Measurements from ENCODE around the gene NPIPA8.
"Not testable (repeated sequence)": the region's sequence is repeated elsewhere in the genome, so short reads cannot be mapped to it uniquely, and the experiment has no call there.

Gene NPIPA8

DNA sequence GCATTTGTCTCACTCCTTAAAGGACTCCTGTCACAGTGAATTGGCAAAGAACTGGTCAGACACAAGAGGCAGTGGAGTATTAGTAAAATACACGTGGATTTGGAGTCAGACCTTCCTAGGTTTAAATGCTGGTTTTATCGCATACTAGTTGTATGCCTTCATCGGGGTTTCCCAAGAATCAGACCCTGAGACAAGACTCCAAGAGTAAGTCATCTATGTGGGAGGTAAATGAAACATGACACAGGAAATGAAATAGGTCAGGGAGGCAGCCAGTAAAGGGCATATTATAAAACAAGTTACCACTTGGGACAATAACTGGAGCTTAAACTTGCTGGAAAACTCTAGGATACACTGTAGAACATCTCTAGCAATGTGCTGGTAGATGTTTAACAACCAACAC is 59.8 kb downstream of the NPIPA8 start:
- DNase-seq (ENCODE audit: low spot score): not testable (repeated sequence)

DNA sequence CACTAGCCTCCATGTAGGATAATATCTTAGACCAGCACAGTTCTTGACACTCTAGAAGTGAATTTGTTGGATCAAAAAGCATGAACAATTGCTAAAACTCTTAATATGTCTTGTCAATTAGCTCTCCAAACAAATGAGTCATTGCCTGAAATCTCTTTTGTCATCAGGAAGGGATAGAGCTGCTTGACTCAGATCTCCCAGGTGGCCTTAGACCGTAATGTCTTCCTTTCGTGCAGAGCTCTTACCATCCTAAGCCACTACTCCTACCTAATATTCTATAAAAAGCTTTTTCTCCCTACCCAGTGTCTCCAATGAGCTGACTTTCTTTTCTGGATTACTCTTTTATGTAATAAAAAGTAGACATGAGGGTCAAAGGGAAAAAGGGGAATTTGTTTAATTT is 66.4 kb downstream of the NPIPA8 start:
- DNase-seq (ENCODE audit: low spot score): not testable (repeated sequence)

Measured in iPS-NIHi11 (cell line).